Left forelimb (tissue), 1 donor: ENCODE measurements around the gene DDHD1.
"Not testable (repeated sequence)": the region's sequence is repeated elsewhere in the genome, so short reads cannot be mapped to it uniquely, and the experiment has no call there.

ENCODE experiments used
- DNase-seq: peaks from one replicate; pipeline ENCODE4 v3.0.0-alpha.2; 2018; ENCODE audit warnings: low spot score

DDHD1 gene

GRCh38 chr14:53108292-53109104 is 44.6 kb downstream of the DDHD1 start:
- DNase-seq, result no peak

- DNase-seq, result no peak
These were observed 46.4 kb downstream of the DDHD1 start for GRCh38 chr14:53106768-53107167.

GRCh38 chr14:53103636-53104340 is 49.3 kb downstream of the DDHD1 start:
- DNase-seq, result no peak

- DNase-seq, result no peak
These were observed 59.9 kb downstream of the DDHD1 start for GRCh38 chr14:53093206-53093605.

GRCh38 chr14:53090853-53091252 is 62.3 kb downstream of the DDHD1 start:
- DNase-seq, result no peak

- not testable (repeated sequence) for DNase-seq
These were observed 68.2 kb downstream of the DDHD1 start for GRCh38 chr14:53084954-53085353.

- DNase-seq, result no peak
These were observed 88.6 kb downstream of the DDHD1 start for GRCh38 chr14:53064475-53064874.

GRCh38 chr14:53062856-53063255 is 90.3 kb downstream of the DDHD1 start:
- DNase-seq, result no peak

- no peak for DNase-seq
These were observed 93.1 kb downstream of the DDHD1 start for GRCh38 chr14:53060046-53060445.

GRCh38 chr14:53055003-53055402 is 98.1 kb downstream of the DDHD1 start:
- no peak for DNase-seq

- no peak for DNase-seq
These were observed 98.7 kb downstream of the DDHD1 start for GRCh38 chr14:53054457-53054856.

- DNase-seq, result no peak
These were observed 104.5 kb downstream of the DDHD1 start for GRCh38 chr14:53048631-53049030.

- DNase-seq, result no peak
These were observed 105.6 kb downstream of the DDHD1 start for GRCh38 chr14:53047307-53048069.

GRCh38 chr14:53044486-53044885 is 108.6 kb downstream of the DDHD1 start:
- DNase-seq, result no peak

GRCh38 chr14:53043027-53043581 is 110.0 kb downstream of the DDHD1 start:
- no peak for DNase-seq

GRCh38 chr14:53042480-53042879 is 110.6 kb downstream of the DDHD1 start:
- no peak for DNase-seq

GRCh38 chr14:53041067-53041466 is 112.1 kb downstream of the DDHD1 start:
- DNase-seq, result no peak

GRCh38 chr14:53038629-53039028 is 114.5 kb downstream of the DDHD1 start:
- no peak for DNase-seq

- no peak for DNase-seq
These were observed 116.1 kb downstream of the DDHD1 start for GRCh38 chr14:53037016-53037415.

GRCh38 chr14:53035336-53036210 is 117.5 kb downstream of the DDHD1 start:
- DNase-seq, result no peak

GRCh38 chr14:53034688-53035230 is 118.4 kb downstream of the DDHD1 start:
- DNase-seq, result no peak
